SK-N-SH (cell line): ENCODE data around the gene FOXP1. TPM values are rescaled to one million over a fixed set of nuclear protein-coding genes. Genes with fewer than 3 reads are reported as not detected.

Experiments
- CTCF ChIA-PET: fragments of 300-600, 350-600 bp; formaldehyde crosslinking; extraction: SDS; loops from one replicate; lab custom pipeline; 2021; lab: Yijun Ruan, JAX
- POLR2A ChIA-PET: fragments of 350-600 bp; sonication (Branson Sonifier 250); formaldehyde crosslinking; extraction: SDS; loops from one replicate; lab custom pipeline; 2020; ENCODE audit warnings: antibody characterized with exemption, inconsistent platforms; lab: Yijun Ruan, JAX
- DNase-seq: peaks from one replicate; pipeline ENCODE4 v3.0.0; 2012
- H2AFZ ChIP-seq: fragments of 200-600 bp; sonication (generic); 2 replicates; pipeline ENCODE4 v1.8.1; 2016; ENCODE audit warnings: antibody characterized with exemption, mild to moderate bottlenecking, low read depth
- H3F3A ChIP-seq: fragments of 200-600 bp; sonication (generic); replicated peaks from 2 replicates; pipeline ENCODE3; 2016; ENCODE audit warnings: antibody characterized with exemption, mild to moderate bottlenecking; ENCODE audit not compliant: insufficient read depth
- H3K27ac ChIP-seq, 2 experiments: fragments of 200-500 bp in 1 of 2; fragments of 200-600 bp in 1 of 2; sonication (Bioruptor generic) in 1 of 2; sonication (generic), shearing (Covaris generic) in 1 of 2; 2 replicates each; pipeline versions ENCODE4 v1.5.1 to v1.6.1; 2014 to 2016; ENCODE audit warnings: low read depth in 2 of 2, inconsistent platforms in 1 of 2, low read length in 1 of 2, mild to moderate bottlenecking in 1 of 2, mixed read lengths in 1 of 2
- H3K27me3 ChIP-seq: fragments of 200-600 bp; sonication (generic), shearing (Covaris generic); 2 replicates; pipeline ENCODE4 v1.6.1; 2016; ENCODE audit warnings: mixed run types; ENCODE audit not compliant: insufficient read depth
- H3K36me3 ChIP-seq, 2 experiments: fragments of 200-500 bp in 1 of 2; fragments of 200-600 bp in 1 of 2; sonication (Bioruptor generic) in 1 of 2; sonication (generic) in 1 of 2; replicated peaks in 1 of 2; 2 replicates each; pipeline versions ENCODE3 to v1.5.1; 2014 to 2016; ENCODE audit warnings: low read length in 1 of 2, mild to moderate bottlenecking in 1 of 2; ENCODE audit not compliant: insufficient read depth in 2 of 2, control insufficient read depth in 1 of 2
- H3K4me1 ChIP-seq, 2 experiments: fragments of 200-500 bp in 1 of 2; fragments of 200-600 bp in 1 of 2; sonication (Bioruptor generic) in 1 of 2; sonication (generic), shearing (Covaris generic) in 1 of 2; 2 replicates each; pipeline versions ENCODE4 v1.5.1 to v1.6.1; 2014 to 2016; ENCODE audit warnings: low read depth in 1 of 2, low read length in 1 of 2, mixed run types in 1 of 2; ENCODE audit not compliant: insufficient read depth in 2 of 2, control insufficient read depth in 1 of 2
- H3K4me2 ChIP-seq: fragments of 200-600 bp; sonication (generic), shearing (Covaris generic); 2 replicates; pipeline ENCODE4 v1.6.1; 2017; ENCODE audit warnings: mixed run types
- H3K4me3 ChIP-seq, 2 experiments: fragments of 200-500 bp in 1 of 2; fragments of 200-600 bp in 1 of 2; sonication (Bioruptor generic) in 1 of 2; sonication (generic), shearing (Covaris generic) in 1 of 2; 2 replicates each; pipeline versions ENCODE4 v1.5.1 to v1.8.1; 2014 to 2016; ENCODE audit warnings: low read depth in 2 of 2, inconsistent platforms in 1 of 2, low read length in 1 of 2, mild to moderate bottlenecking in 1 of 2, mixed read lengths in 1 of 2, moderate library complexity in 1 of 2
- H3K79me2 ChIP-seq: fragments of 200-600 bp; sonication (generic); 2 replicates; pipeline ENCODE4 v1.8.1; 2017; ENCODE audit warnings: mild to moderate bottlenecking; ENCODE audit not compliant: insufficient read depth
- H3K9ac ChIP-seq: fragments of 200-600 bp; sonication (generic); 2 replicates; pipeline ENCODE4 v1.6.1; 2017; ENCODE audit warnings: mixed run types
- H3K9me2 ChIP-seq: fragments of 200-600 bp; sonication (generic); 2 replicates; pipeline ENCODE4 v1.6.1; 2017; ENCODE audit warnings: mixed run types
- H3K9me3 ChIP-seq: fragments of 200-600 bp; sonication (generic); 2 replicates; pipeline ENCODE4 v1.6.1; 2017; ENCODE audit warnings: mixed run types, mild to moderate bottlenecking, moderate library complexity
- H4K20me1 ChIP-seq: fragments of 200-600 bp; sonication (generic); 2 replicates; pipeline ENCODE4 v1.6.1; 2017; ENCODE audit warnings: mild to moderate bottlenecking, mixed run types; ENCODE audit not compliant: insufficient read depth
- EP300 ChIP-seq, 2 experiments: IDR thresholded peaks; 2 replicates each; pipeline versions ENCODE4 v1.4.0 to v1.6.1; 2012; ENCODE audit warnings: borderline replicate concordance in 1 of 2, low read depth in 1 of 2, low read length in 1 of 2
- FOXM1 ChIP-seq: IDR thresholded peaks from 2 replicates; pipeline ENCODE4 v1.4.0; 2012; ENCODE audit warnings: low read depth, mild to moderate bottlenecking
- IRF3 ChIP-seq: fragments of 150-350 bp; IDR thresholded peaks from 2 replicates; pipeline ENCODE4 v1.6.1; 2016; ENCODE audit warnings: mild to moderate bottlenecking, low read depth, low read length
- NFIC ChIP-seq: IDR thresholded peaks from 2 replicates; pipeline ENCODE4 v1.4.0; 2012; ENCODE audit warnings: borderline replicate concordance
- RCOR1 ChIP-seq: fragments of 150-350 bp; IDR thresholded peaks from 2 replicates; pipeline ENCODE4 v1.6.1; 2017; ENCODE audit warnings: antibody characterized with exemption, low read length
- RXRA ChIP-seq: IDR thresholded peaks from 2 replicates; pipeline ENCODE4 v1.4.0; 2012; ENCODE audit warnings: low read depth, mild to moderate bottlenecking, borderline replicate concordance
- TEAD4 ChIP-seq: IDR thresholded peaks from 2 replicates; pipeline ENCODE4 v1.4.0; 2012; ENCODE audit warnings: mild to moderate bottlenecking, borderline replicate concordance; ENCODE audit not compliant: insufficient read depth
- WGBS: methylation state at CpG from one replicate; pipeline ENCODE4 v1.1.6; 2017; ENCODE audit warnings: low lambda C conversion rate; 5-methylcytosine and 5-hydroxymethylcytosine counted together
- polyA plus RNA-seq, 3 experiments: library from polyadenylated mRNA; depleted of rRNA; stranded (reverse); fragments of >200 nt; gene quantifications; 2 replicates each; pipeline ENCODE4 v1.2.3, GENCODE V29; 2012

The FOXP1 gene
- polyA plus RNA-seq, 1 of the 3 experiments (the other 2 are of a cell fraction): 8.8 TPM

GRCh38 chr3:71110385-71111222 lies 472.9 kb downstream of the FOXP1 start:
- Histone ChIP-seq H3K9ac (peak overlapping the region; percentile 71; the same call in 1 of the 2 replicates), H3F3A (peaks cover 30% of the 10 kb centered on the region), H3K9me2 (no peaks in the 10 kb centered on the region), H3K4me1 (peaks cover 0 to 22% of the 10 kb centered on the region in 2 experiments; a peak in 2 of 4 replicates), H2AFZ (no peak overlapping the region), H4K20me1 (no peaks in the 10 kb centered on the region), H3K9me3 (no peaks in the 10 kb centered on the region), H3K4me2 (peak overlapping the region; percentile 65; the same call in 1 of the 2 replicates), H3K79me2 (peaks cover 59% of the 10 kb centered on the region), H3K36me3 (peaks cover 6 to 11% of the 10 kb centered on the region in 2 experiments), H3K27me3 (no peaks in the 10 kb centered on the region), H3K27ac (peak overlapping the region in 1 of 2 experiments; percentile 95; a peak in 2 of 4 replicates), H3K4me3 (no peak overlapping the region)
- WGBS: 96% methylated on average over 8 of the region's 8 CpGs
- TF ChIP-seq RXRA (no peak), NFIC (no peak), IRF3 (no peak), TEAD4 (no peak), EP300 (IDR thresholded peaks at IDR 0.05; ENCODE audit: borderline replicate concordance in 1 of 2, low read depth in 1 of 2, low read length in 1 of 2) (no peak)
- CTCF ChIA-PET: interaction anchor here (1.1 kb wide), 1 partner anchor 53 kb away, joined by 3 read pairs; no protein-coding TSS in a partner anchor
- POLR2A ChIA-PET: no interaction called here
- DNase-seq: no peak

- peaks cover 1 to 25% of the 10 kb centered on the region in 2 experiments; a peak in 3 of 4 replicates for H3K4me1 ChIP-seq
- WGBS: 57% methylated on average over 3 of the region's 3 CpGs
- H3K79me2 ChIP-seq: peaks cover 62% of the 10 kb centered on the region
- no peaks in the 10 kb centered on the region for H4K20me1 ChIP-seq
- 0 out of 4 replicates have a peak overlapping the region, but pooled peaks of 1 of the 2 experiments have one; percentile 31 for H3K4me3 ChIP-seq
- H3K27me3 ChIP-seq: no peaks in the 10 kb centered on the region
- H3K27ac ChIP-seq: peak overlapping the region in 1 of 2 experiments; percentile 95; a peak in 2 of 4 replicates
- peaks cover 33% of the 10 kb centered on the region for H3F3A ChIP-seq
- H3K4me2 ChIP-seq: peak overlapping the region; percentile 65
- DNase-seq: no peak
- H3K36me3 ChIP-seq: peaks cover 6 to 11% of the 10 kb centered on the region in 2 experiments
- ChIA-PET CTCF (interaction anchor here (1.1 kb wide), 1 partner anchor 54 kb away, joined by 3 read pairs; no protein-coding TSS in a partner anchor), POLR2A (no interaction called here)
- peak overlapping the region; percentile 71 for H3K9ac ChIP-seq
- no peak for TF ChIP-seq RCOR1
- TF ChIP-seq FOXM1: no peak
- H3K9me2 ChIP-seq: no peaks in the 10 kb centered on the region
- no peak overlapping the region for H2AFZ ChIP-seq
- no peaks in the 10 kb centered on the region for H3K9me3 ChIP-seq
Observed at GRCh38 chr3:71109977-71110285, 473.6 kb downstream of the FOXP1 start.
